Right cardiac atrium (tissue), 5 donors: ENCODE data around the gene VWCE. TPM values are rescaled to one million over a fixed set of nuclear protein-coding genes. Genes with fewer than 3 reads are reported as not detected.
"Not testable (repeated sequence)": the region's sequence is repeated elsewhere in the genome, so short reads cannot be mapped to it uniquely, and the experiment has no call there.

Experiments used
- ATAC-seq, 2 donors: fragments of 200-7000 bp; cut with Tn5 transposase; one replicate each; pipeline versions ENCODE4 v1.8.0 to v1.9.1; 2020; ENCODE audit warnings: moderate library complexity in 2 of 2, mild to moderate bottlenecking in 1 of 2
- DNase-seq, 3 donors: peaks; one replicate each; pipeline ENCODE4 v3.0.0-alpha.2; 2020
- H3K27ac ChIP-seq: one replicate; pipeline ENCODE4 v1.5.1; 2013; ENCODE audit warnings: mild to moderate bottlenecking, low read length, control low read depth, moderate library complexity
- H3K27me3 ChIP-seq: one replicate; pipeline ENCODE4 v1.6.1; 2013; ENCODE audit not compliant: control insufficient read depth, insufficient read depth
- H3K4me1 ChIP-seq: one replicate; pipeline ENCODE4 v1.6.1; 2013; ENCODE audit warnings: low read length; ENCODE audit not compliant: control insufficient read depth, insufficient read depth
- H3K4me3 ChIP-seq: one replicate; pipeline ENCODE4 v1.5.1; 2013; ENCODE audit warnings: low read length, control low read depth
- H3K9me3 ChIP-seq: one replicate; pipeline ENCODE4 v1.6.1; 2013; ENCODE audit warnings: low read length; ENCODE audit not compliant: control insufficient read depth
- WGBS: extraction: QIAGEN DNeasy Blood & Tissue Kit; methylation state at CpG from one replicate; pipeline ENCODE4 v1.1.7; 2013; 5-methylcytosine and 5-hydroxymethylcytosine counted together
- intact Hi-C, 4 donors: fragments of 100-400 bp; cut with DNase I; formaldehyde crosslinking; loops; one replicate each; pipeline versions ENCODE4 v1.11.0 to v1.14.0; 2022 to 2023
- polyA plus RNA-seq: library from polyadenylated mRNA; stranded (reverse); fragments of 200-250 nt; gene quantifications from one replicate; pipeline ENCODE4 v1.2.3, GENCODE V29; 2013
- total RNA-seq, 4 donors: library from RNA; stranded (reverse); fragmentation: NEBNext Ultra II Directional; extraction: Animal tissue kit (Norgen Biotek cat#: 25700); gene quantifications; one replicate each; pipeline ENCODE4 v1.2.1, GENCODE V29; 2021
- donor health status: healthy with polysubstance abuse.
- donor health status: DM: no; HTN: yes; CAD: no.
- donor health status: DM: no; HTN: no; CAD: no.
- donor health status: DM: no; HTN: yes; CAD: no; lungs with severe emphysema.
- donor health status: DM: yes; HTN: yes; CAD: no.

VWCE gene
- total and polyA plus RNA-seq, 5 donors, result 0.70 to 2.2 (median 1.1) TPM

- H3K27ac ChIP-seq, DNase-seq, H3K4me3 ChIP-seq, H3K27me3 ChIP-seq, H3K9me3 ChIP-seq, intact Hi-C loops, H3K4me1 ChIP-seq: not testable (repeated sequence)
- WGBS, result 71% methylated on average over 8 of the region's 8 CpGs
- ATAC-seq, result peak in 1 of 2 donors; percentile 5
Measured at GRCh38 chr11:61249201-61249600, 45.9 kb downstream of the VWCE start.

- DNase-seq, intact Hi-C loops, H3K9me3 ChIP-seq, H3K4me1 ChIP-seq, ATAC-seq, H3K4me3 ChIP-seq, H3K27me3 ChIP-seq, H3K27ac ChIP-seq: not testable (repeated sequence)
- WGBS, result 87% methylated on average over 9 of the region's 9 CpGs
Measured at GRCh38 chr11:61248071-61248470, 47.0 kb downstream of the VWCE start.

GRCh38 chr11:61245284-61245964 is 49.7 kb downstream of the VWCE start:
- H3K4me1 ChIP-seq, DNase-seq, intact Hi-C loops, H3K27me3 ChIP-seq, H3K9me3 ChIP-seq, ATAC-seq, H3K27ac ChIP-seq, H3K4me3 ChIP-seq: not testable (repeated sequence)
- no CpG with 5 or more reads among the region's 10 CpGs for WGBS

- H3K9me3 ChIP-seq, H3K27ac ChIP-seq, DNase-seq, intact Hi-C loops, H3K4me3 ChIP-seq, H3K27me3 ChIP-seq, H3K4me1 ChIP-seq: not testable (repeated sequence)
- peak; percentile 35 to 61 for ATAC-seq
- WGBS, result no CpG with 5 or more reads among the region's 5 CpGs
Measured at GRCh38 chr11:61241526-61241925, 53.6 kb downstream of the VWCE start.

GRCh38 chr11:61240875-61241274 is 54.2 kb downstream of the VWCE start, which contains the start of gene PGA5:
PGA5 (plus strand) TSS chr11:61241175; CDS start chr11:61241227, 52 bp downstream.
- H3K27me3 ChIP-seq, H3K4me1 ChIP-seq, H3K9me3 ChIP-seq, ATAC-seq, DNase-seq, intact Hi-C loops, H3K4me3 ChIP-seq, H3K27ac ChIP-seq: not testable (repeated sequence)
- no CpG with 5 or more reads among the region's 8 CpGs for WGBS

- H3K4me1 ChIP-seq, intact Hi-C loops, H3K27me3 ChIP-seq, H3K4me3 ChIP-seq, H3K9me3 ChIP-seq, DNase-seq, ATAC-seq, H3K27ac ChIP-seq: not testable (repeated sequence)
- WGBS, result 73% methylated on average over 7 of the region's 8 CpGs
Measured at GRCh38 chr11:61240288-61240687, 54.8 kb downstream of the VWCE start.

- H3K9me3 ChIP-seq, H3K4me3 ChIP-seq, DNase-seq, H3K27ac ChIP-seq, intact Hi-C loops, ATAC-seq, H3K4me1 ChIP-seq, H3K27me3 ChIP-seq: not testable (repeated sequence)
- WGBS, result no CpG with 5 or more reads among the region's 4 CpGs
Measured at GRCh38 chr11:61237130-61237529, 58.0 kb downstream of the VWCE start.

- intact Hi-C loops, H3K4me1 ChIP-seq, ATAC-seq, H3K27me3 ChIP-seq, H3K4me3 ChIP-seq, DNase-seq, H3K9me3 ChIP-seq, H3K27ac ChIP-seq: not testable (repeated sequence)
- no CpG with 5 or more reads among the region's 3 CpGs for WGBS
Measured at GRCh38 chr11:61232548-61233145, 62.5 kb downstream of the VWCE start.

GRCh38 chr11:61231585-61231984 is 63.5 kb downstream of the VWCE start:
- no CpG with 5 or more reads among the region's 5 CpGs for WGBS
- intact Hi-C loops, DNase-seq, H3K27ac ChIP-seq, H3K4me1 ChIP-seq, H3K27me3 ChIP-seq, H3K9me3 ChIP-seq, H3K4me3 ChIP-seq: not testable (repeated sequence)
- peak in 1 of 2 donors; percentile 8 for ATAC-seq

GRCh38 chr11:61231033-61231432 is 64.1 kb downstream of the VWCE start:
- H3K27ac ChIP-seq, H3K4me3 ChIP-seq, intact Hi-C loops, H3K27me3 ChIP-seq, H3K4me1 ChIP-seq, H3K9me3 ChIP-seq, DNase-seq: not testable (repeated sequence)
- WGBS, result no CpG with 5 or more reads among the region's 15 CpGs
- peak; percentile 58 to 67 for ATAC-seq

- DNase-seq, H3K4me3 ChIP-seq, H3K4me1 ChIP-seq, H3K9me3 ChIP-seq, H3K27ac ChIP-seq, H3K27me3 ChIP-seq, intact Hi-C loops: not testable (repeated sequence)
- WGBS, result no CpG with 5 or more reads among the region's 6 CpGs
- ATAC-seq, result peak in 1 of 2 donors; percentile 44
Measured at GRCh38 chr11:61229458-61229857, 65.7 kb downstream of the VWCE start.
